GM19397 (cell line): ENCODE data around the gene CSF1.

Experiments
- ATAC-seq: cut with Tn5 transposase; IDR thresholded peaks from one replicate; pipeline ENCODE4 v1.9.1; 2021; ENCODE audit warnings: mild to moderate bottlenecking, moderate library complexity; ENCODE audit not compliant: unreplicated experiment

The CSF1 gene

DNA sequence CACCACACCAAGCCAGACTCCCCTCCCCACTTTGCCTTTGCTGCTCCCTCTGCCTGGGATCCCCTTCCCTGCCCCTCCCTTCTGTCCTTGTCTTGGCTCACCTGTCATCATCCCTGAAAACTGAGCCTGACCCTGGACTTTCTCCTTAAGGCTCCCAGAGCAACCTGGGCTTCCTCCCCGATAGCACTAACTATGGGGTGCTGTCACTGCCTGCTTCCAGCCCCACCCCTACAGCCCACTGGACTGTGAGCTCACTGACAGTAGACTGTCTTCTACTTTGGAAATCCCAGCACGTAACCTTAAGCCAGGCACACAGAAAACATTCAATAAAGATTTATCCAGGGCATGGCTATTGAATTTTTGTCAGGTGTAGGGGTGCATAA is 9.5 kb upstream of the CSF1 start:
- ATAC-seq, result no peak

GRCh38 chr1:109901524-109902145 is 9.0 kb upstream of the CSF1 start:
- no peak for ATAC-seq

DNA sequence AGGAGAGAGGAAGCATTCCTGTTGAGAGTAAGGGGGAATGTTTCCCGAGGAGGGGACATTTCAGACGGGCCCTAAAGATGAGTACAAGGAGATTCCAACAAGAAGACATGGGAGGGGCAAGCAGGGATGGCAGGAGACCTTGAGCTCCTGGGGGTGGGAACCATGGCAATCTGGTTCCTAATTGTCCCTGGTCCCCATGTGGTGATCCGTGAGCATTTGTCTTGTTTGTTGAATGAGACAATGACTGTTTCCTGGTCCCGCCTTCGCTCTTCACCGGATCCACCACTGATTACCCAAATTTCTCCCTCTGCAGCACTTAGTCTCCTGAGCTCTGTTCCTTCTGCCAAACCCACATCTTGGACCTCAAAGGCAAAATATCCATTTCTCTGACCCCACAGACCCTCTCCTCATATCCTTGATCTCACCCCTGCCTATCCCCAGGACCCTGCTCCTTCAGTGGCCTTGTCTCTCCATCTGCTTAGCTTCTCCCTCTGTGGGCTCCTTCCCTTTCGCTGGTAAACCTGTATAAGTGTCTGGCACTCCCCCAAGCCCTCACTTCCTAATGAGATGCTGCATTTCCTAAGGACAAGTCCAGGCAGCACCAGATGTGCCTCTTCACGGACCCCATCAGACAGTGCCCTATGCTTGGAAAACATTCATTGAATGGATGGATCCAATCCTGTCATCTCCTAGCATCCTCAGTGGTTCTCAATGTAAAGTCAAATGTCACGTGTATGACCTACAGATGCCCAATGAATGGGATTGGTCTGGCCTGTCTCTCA is 8.3 kb upstream of the CSF1 start:
- ATAC-seq, result no peak

DNA sequence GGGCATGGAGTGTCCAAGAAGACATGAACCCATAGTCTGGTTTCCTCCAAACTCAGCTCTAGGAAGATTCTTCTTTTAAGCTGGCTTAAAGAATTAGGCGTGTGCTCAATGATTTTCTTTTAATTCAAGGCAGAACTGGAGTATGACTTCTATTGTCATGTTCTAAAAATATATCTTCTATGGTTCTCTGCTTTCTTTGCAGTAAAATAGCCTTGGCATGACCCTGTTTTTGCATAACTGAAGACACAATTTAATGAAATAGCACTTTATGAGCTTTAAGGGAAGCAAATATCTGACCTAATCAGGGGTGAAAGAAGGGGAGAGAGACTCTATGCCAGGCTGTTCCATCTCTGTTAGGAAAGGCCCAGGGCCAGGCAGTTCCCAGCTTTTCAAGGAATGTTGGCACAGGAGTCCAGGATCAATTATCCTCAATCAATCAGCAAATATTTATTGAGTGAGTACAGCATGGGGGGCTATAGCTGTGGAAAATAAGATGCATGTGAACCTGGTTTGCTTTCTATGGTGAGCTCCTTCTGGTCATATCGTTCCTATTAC is 7.2 kb upstream of the CSF1 start:
- no peak for ATAC-seq

GRCh38 chr1:109904105-109904817 is 6.4 kb upstream of the CSF1 start:
- ATAC-seq, result no peak

DNA sequence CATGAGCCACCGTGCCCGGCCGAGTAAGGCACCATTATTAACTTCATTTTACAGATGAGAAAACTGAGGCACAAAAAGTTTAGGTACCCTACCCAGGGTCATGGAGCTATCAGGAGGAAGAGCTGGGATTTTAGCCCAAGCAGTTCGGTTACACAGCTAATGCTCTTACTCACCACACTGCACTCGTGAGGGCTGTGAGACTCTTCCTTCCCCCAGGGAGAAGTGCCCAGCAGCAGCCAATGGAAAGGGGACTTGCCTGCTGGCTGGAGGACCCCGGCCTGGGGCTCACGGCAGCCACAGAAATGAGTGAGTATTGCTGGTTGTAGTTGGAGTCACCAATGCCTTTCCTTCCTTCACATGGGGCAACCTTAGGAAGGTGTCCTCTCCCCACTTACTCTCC is 5.2 kb upstream of the CSF1 start:
- no peak for ATAC-seq

GRCh38 chr1:109906160-109906838 is 4.3 kb upstream of the CSF1 start:
- ATAC-seq, result peak; percentile 79

GRCh38 chr1:109906839-109907180 is 3.8 kb upstream of the CSF1 start:
- no peak for ATAC-seq

DNA sequence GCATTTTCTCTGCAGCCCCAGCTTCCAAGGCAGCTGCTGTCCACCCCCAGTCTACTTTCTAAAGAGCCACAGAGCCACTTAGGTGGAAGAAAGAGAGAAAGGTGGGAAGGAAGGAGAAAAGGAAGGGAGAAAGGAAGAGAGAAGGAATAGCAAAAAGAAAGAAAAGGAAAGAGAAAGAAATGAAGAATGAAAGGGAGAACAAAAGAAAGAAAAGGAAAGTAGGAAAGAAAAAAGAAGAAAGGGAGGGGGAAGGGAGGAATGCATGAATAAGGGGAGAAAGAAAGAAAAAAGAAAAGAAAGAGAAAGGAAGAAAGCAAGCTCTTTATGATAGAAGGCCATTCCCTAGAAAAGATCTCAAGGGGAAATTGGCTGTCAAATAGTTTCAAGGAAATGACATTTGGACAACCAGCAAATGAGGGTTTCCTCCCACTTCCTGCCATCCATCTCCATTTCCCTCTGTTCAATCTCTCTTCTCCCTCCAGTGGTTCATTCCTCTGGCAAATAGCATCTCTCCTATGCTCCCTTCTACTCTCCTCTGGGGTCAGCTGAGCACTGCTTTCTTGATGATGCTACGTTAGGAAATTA is 3.4 kb upstream of the CSF1 start:
- no peak for ATAC-seq

DNA sequence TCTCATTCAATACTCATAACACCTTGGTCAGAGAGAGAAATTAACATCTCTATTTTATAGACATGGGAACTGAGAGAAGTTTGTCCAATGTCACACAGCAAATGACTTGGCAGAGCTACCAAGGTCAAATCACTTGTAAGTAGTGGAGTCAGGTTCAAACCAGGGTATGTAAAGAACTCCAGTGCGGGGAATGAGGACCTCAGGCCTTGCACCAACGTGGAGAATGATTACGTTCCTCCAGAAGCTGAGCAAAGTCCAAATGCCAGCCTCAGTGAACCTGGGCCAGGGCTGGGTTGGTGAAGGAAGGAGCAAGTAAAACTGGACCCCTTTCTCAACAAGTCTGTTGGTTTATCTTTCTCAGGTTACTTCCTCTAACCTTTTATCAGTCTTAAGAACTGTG is 1.8 kb upstream of the CSF1 start:
- ATAC-seq, result no peak

- ATAC-seq, result no peak
Measured at GRCh38 chr1:109909561-109909960, 1.1 kb upstream of the CSF1 start.

DNA sequence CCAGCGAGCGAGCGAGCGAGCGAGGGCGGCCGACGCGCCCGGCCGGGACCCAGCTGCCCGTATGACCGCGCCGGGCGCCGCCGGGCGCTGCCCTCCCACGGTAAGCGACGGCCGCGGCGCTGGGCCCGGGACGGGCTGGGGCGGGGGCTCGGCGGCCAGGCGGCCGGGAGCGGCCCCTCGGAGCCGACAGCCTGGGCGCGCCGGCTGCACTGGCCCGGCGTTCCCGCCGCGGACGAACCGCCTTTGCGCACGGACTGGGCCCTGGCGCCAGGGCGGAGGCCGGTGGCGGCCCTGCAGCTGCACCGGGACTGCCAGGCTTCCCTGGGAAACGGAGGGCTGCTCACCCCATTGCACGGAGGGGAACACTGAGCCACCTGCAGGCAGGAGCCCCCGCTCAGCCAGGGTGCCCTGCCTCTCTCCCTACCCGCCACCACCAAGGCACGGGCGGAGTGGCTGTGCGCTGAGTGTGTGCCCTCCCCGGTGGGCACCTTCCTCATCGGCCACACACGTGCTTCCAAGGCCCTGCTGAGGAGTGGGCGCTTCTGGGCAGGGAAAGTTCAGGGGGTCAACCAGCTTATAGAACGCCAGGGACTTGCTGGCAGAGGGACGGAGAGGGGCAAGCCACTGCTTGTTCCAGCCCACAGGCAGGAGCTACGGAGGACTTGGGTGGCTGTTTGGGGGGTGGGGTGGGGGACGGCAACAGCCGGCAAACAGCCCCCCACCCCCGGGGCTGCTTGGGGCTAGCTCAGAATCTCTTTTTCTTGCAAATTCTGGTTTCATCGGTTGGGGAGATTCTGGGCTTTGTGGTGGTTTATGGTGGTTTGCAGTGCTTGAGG is 532 bp downstream of the CSF1 start:
- ATAC-seq, result no peak

GRCh38 chr1:109912214-109912861 is 1.7 kb downstream of the CSF1 start:
- no peak for ATAC-seq

GRCh38 chr1:109912873-109913272 is 2.2 kb downstream of the CSF1 start:
- ATAC-seq, result no peak

GRCh38 chr1:109913360-109913879 is 2.8 kb downstream of the CSF1 start:
- ATAC-seq, result no peak

GRCh38 chr1:109914587-109915240 is 4.1 kb downstream of the CSF1 start:
- ATAC-seq, result no peak

DNA sequence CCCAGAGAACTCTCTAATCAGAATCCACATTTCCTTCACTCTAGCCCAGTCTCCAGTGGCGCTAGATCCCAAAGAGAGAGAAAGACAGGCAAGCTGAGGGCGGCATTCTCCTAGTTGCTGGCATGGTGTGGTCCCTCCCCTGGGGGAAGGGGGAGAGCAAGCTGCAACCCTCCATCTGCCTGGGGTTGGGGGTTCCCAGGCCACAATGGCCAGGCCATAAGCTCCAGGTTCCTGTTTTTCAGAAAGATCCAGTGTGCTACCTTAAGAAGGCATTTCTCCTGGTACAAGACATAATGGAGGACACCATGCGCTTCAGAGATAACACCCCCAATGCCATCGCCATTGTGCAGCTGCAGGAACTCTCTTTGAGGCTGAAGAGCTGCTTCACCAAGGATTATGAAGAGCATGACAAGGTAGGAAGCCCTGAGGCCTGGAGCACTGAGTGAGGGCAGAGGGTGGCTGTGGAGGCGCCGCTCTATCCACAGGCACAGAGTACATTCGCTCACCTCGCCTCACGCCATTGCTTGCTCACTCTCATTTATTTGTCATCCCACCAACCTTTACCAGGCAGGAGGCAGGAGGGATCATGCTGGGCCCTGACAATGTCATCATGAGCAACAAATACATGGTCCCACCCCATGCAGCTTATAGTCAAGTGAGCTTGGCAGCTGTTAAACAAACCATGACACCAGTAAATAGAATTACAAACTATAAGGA is 6.6 kb downstream of the CSF1 start:
- no peak for ATAC-seq
